ENCODE data around the gene GLI3.

DNA sequence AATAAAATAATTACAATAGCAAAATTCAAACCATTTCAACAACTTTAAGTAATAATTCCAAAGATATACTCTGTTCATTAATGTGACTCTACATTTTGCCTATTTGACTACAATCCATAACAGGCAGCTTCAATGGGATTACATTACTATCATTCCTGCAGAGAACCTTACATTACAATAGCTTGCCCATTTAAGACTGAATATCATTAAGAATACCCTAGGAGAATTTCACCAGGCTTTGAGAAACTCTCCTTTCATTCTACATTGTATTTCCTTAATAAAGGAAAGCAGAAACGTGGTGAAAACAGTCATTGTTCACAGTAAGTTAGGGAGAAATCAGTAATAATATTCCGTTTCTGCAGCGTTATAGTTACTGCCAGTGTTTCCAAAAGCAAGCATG, 209.5 kb downstream of the GLI3 start:
- no peak for TF ChIP-seq CTCF (IDR thresholded peaks at IDR 0.05)
- no peak for TF ChIP-seq POLR2A (IDR thresholded peaks at IDR 0.05)
